ENCODE results near the gene WASF2. TPM values are rescaled to one million over a fixed set of nuclear protein-coding genes. Genes with fewer than 3 reads are reported as not detected.

Gene WASF2
- total and polyA plus RNA-seq, 2 of the 4 experiments (the other 2 are of a cell fraction) = 7.9 to 45.4 TPM

- Histone ChIP-seq H2BK20ac (ENCODE audit: low read depth, low read length) (no peak overlapping the region), H3K9me3 (ENCODE audit: control insufficient read depth, insufficient read depth, low read length) (no peaks in the 10 kb centered on the region), H3K27me3 (ENCODE audit: control insufficient read depth, insufficient read depth, low read length) (no peaks in the 10 kb centered on the region), H3K9ac (ENCODE audit: low read depth, low read length) (no peak overlapping the region), H3K56ac (ENCODE audit: extremely low read depth, insufficient read depth, low read length) (no peak overlapping the region), H3K14ac (replicated peaks; ENCODE audit: low read depth, low read length) (no peak overlapping the region), H3K36me3 (ENCODE audit: control insufficient read depth, insufficient read depth, low read length) (no peaks in the 10 kb centered on the region; the same call in 1 of the 2 replicates), H2AFZ (replicated peaks; ENCODE audit: low read length, poor library complexity) (no peak overlapping the region), H3K23ac (ENCODE audit: low read depth, low read length) (no peak overlapping the region), H2BK5ac (ENCODE audit: low read depth, low read length, poor library complexity, severe bottlenecking) (no peak overlapping the region), H3K9me1 (ENCODE audit: insufficient read depth, low read length) (peaks cover 27% of the 10 kb centered on the region), H3K27ac (ENCODE audit: insufficient read depth, low read length) (no peak overlapping the region), H3K4me2 (ENCODE audit: low read depth, low read length) (no peak overlapping the region), H4K20me1 (ENCODE audit: insufficient read depth, low read length) (peaks cover 11% of the 10 kb centered on the region; the same call in 1 of the 2 replicates), H2AK9ac (replicated peaks; ENCODE audit: low read depth, low read length, poor library complexity) (peak overlapping the region; percentile 57), H4K91ac (ENCODE audit: insufficient read depth, low read depth, low read length) (no peak overlapping the region), H3K79me1 (ENCODE audit: low read depth in 1 of 2, low read length in 2 of 2) (peaks cover 0 to 28% of the 10 kb centered on the region in 2 experiments; a peak in 3 of 4 replicates), H4K5ac (ENCODE audit: low read depth, low read length) (no peak overlapping the region), H3K4me3 (ENCODE audit: insufficient read depth, low read depth, low read length) (no peak overlapping the region), H3K4ac (ENCODE audit: low read depth, low read length) (no peak overlapping the region), H2BK15ac (ENCODE audit: low read depth, low read length) (no peak overlapping the region), H2AK5ac (ENCODE audit: low read depth, low read length) (no peak overlapping the region), H3K4me1 (ENCODE audit: control insufficient read depth, insufficient read depth, low read length) (peaks cover 9% of the 10 kb centered on the region), H2BK120ac (ENCODE audit: low read depth, low read length) (no peak overlapping the region), H4K8ac (ENCODE audit: low read depth in 2 of 2, low read length in 2 of 2) (no peak overlapping the region), H3K18ac (ENCODE audit: low read depth, low read length) (no peak overlapping the region)
- DNase-seq (no peak), ATAC-seq (ENCODE audit: low read depth) (no peak)
- ChIA-PET CTCF (interaction anchor here (4.7 kb wide), 1 partner anchor 98 kb away, joined by 79 read pairs; no protein-coding TSS in a partner anchor), POLR2A (ENCODE audit: unreplicated experiment) (no interaction called here)
- intact Hi-C loops (cut with micrococcal nuclease) (loop anchor here (10.0 kb wide), 1 partner anchor 203 kb away; no protein-coding TSS in a partner anchor), in situ Hi-C loops (cut with MboI; ENCODE audit: low sequenced_read_pairs) (loop anchor here (5.0 to 10.0 kb wide), 2 partner anchors 210 to 293 kb away; no protein-coding TSS in a partner anchor), dilution Hi-C loops (cut with HindIII; ENCODE audit: low sequenced_read_pairs, unreplicated experiment) (no loop called here)
- WGBS, 2 experiments (ENCODE audit: extremely low coverage in 2 of 2, insufficient read length in 1 of 2) = no CpG with 5 or more reads among the region's 7 CpGs
- no TSS peak for BruUV-seq (replicated peaks)
- no peak for TF ChIP-seq CHD1 (IDR thresholded peaks at IDR 0.05; ENCODE audit: low read depth, low read length)
- 0 out of 2 replicates have a peak, but pooled peaks have one; percentile 1 for TF ChIP-seq MAFK (IDR thresholded peaks at IDR 0.05; ENCODE audit: low read depth, low read length)
- TF ChIP-seq NFE2L2 (IDR thresholded peaks at IDR 0.05; ENCODE audit: low read depth, low read length) = no peak
- TF ChIP-seq RCOR1 (IDR thresholded peaks at IDR 0.05; ENCODE audit: insufficient replicate concordance, low read length) = no peak
- TF ChIP-seq, protein P1, sequence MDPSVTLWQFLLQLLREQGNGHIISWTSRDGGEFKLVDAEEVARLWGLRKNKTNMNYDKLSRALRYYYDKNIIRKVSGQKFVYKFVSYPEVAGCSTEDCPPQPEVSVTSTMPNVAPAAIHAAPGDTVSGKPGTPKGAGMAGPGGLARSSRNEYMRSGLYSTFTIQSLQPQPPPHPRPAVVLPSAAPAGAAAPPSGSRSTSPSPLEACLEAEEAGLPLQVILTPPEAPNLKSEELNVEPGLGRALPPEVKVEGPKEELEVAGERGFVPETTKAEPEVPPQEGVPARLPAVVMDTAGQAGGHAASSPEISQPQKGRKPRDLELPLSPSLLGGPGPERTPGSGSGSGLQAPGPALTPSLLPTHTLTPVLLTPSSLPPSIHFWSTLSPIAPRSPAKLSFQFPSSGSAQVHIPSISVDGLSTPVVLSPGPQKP (IDR thresholded peaks at IDR 0.05; ENCODE audit: borderline replicate concordance, low read depth, low read length) = no peak
These were observed 92.2 kb downstream of the WASF2 start for GRCh38 chr1:27397749-27398148.
